GM12873 (cell line): ENCODE measurements around the gene LSR.

ENCODE experiments used
- TF ChIP-seq, protein P1 (sequence below): IDR thresholded peaks from 2 replicates; pipeline ENCODE4 v1.5.1; 2012; ENCODE audit warnings: low read depth, mild to moderate bottlenecking, moderate library complexity, low read length, control low read depth; ENCODE audit not compliant: insufficient read depth; ENCODE audit errors: missing control alignments

The LSR gene

DNA sequence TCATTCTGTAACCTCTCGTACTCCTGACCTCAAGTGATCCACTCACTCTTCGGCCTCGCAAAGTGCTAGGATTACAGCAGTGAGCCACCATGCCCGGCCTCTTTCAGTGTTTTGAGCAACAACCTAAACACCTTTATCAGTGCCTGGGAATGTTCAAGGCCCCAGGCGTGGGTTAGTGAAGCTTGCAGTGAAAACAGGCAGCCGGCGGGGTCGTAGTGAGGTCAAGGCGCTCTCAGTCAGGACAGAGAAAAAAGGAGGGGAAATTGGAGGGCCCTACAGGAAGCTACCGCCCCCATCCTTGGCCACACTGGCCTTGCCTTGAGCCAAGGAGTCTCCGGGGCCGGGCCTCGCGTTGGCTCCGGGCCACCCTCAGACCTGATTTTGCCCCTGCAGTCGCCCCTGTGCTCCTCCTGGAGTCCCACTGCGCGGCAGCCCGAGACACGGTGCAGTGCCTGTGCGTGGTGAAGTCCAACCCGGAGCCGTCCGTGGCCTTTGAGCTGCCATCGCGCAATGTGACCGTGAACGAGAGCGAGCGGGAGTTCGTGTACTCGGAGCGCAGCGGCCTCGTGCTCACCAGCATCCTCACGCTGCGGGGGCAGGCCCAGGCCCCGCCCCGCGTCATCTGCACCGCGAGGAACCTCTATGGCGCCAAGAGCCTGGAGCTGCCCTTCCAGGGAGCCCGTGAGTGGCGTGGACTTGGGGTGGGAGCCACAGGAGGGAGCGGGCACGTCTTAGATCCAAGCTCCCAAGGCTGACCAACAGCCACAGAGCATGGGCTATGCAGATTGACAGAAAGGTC lies 60.9 kb downstream of the LSR start:
- TF ChIP-seq, protein P1, sequence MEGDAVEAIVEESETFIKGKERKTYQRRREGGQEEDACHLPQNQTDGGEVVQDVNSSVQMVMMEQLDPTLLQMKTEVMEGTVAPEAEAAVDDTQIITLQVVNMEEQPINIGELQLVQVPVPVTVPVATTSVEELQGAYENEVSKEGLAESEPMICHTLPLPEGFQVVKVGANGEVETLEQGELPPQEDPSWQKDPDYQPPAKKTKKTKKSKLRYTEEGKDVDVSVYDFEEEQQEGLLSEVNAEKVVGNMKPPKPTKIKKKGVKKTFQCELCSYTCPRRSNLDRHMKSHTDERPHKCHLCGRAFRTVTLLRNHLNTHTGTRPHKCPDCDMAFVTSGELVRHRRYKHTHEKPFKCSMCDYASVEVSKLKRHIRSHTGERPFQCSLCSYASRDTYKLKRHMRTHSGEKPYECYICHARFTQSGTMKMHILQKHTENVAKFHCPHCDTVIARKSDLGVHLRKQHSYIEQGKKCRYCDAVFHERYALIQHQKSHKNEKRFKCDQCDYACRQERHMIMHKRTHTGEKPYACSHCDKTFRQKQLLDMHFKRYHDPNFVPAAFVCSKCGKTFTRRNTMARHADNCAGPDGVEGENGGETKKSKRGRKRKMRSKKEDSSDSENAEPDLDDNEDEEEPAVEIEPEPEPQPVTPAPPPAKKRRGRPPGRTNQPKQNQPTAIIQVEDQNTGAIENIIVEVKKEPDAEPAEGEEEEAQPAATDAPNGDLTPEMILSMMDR, result no peak

DNA sequence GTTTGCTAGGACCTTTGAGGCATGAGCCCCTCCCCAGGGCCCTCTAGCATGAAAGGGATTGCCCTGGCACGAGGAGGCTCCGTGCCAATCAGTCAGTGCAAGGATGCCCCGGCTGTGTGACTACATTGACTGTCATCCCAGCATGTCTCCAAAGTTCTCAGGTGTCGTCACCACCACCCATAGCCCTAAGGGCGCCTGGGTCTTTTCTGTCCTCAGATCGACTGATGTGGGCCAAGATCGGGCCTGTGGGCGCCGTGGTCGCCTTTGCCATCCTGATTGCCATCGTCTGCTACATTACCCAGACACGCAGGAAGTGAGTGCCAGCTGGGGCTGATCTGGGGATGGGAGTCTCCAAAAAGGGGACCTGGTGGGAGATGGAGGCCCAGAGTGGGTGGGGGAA lies 61.5 kb downstream of the LSR start:
- TF ChIP-seq, protein P1, result no peak

DNA sequence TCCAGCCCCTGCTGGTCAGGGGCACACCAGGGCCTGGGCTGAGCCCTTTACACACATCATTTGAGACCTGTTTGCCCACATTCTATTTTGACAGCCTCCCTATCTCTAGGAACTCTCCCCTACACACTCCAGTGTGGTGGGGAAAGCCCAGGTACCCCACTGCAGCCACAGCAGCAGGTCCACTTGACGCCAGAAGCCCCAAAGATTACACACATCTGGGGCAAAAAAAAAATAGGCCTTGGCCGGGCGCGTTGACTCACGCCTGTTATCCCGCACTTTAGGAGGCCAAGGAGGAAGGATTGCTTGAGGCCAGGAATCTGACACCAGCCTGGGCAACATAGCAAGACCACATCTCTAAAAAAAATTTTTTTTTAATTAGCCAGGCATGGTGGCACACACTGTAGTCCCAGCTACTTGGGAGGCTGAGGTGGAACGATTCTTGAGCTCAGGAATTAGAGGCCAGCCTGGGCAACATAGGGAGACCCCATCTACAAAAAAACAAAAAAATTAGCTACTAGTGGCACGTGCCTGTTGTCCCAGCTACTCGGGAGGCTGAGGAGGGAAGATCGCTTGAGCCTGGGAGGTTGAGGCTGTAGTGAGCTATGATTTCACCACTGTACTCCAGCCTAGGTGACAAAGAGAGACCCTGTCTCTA lies 62.1 kb downstream of the LSR start:
- TF ChIP-seq, protein P1, result no peak

DNA sequence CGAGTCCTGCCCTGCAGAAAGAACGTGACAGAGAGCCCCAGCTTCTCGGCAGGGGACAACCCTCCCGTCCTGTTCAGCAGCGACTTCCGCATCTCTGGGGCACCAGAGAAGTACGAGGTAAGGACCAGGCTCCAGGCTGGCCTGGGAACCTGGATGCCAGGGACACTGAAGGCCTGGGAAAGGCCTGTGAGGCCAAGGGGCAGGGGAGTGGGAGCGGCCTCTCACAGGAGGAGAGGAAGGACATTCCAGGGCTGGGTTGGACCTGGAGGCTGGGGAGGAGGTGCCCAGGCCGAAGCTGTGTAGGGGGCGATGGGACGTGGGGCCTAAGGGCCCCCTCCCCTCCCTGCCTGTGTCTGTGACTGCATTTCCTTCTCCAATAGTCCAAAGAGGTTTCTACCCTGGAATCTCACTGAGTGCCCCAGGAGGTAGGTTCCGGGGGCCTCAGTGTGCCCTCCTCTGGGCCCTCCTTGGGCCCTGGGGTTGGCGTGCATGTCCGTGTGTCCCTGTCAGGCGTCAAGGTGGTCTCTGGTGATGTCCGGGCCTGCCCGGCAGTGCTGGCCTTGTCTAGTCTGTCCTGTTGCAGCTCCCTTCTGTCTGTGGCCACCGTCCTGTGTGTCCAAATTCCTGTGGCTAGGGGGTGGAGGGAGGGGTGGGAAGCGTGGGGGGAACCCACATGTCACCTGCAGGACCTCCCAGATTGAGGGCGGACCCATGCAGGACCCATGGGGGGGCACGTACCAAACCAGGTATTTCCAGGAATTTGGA lies 63.3 kb downstream of the LSR start:
- TF ChIP-seq, protein P1, result no peak

DNA sequence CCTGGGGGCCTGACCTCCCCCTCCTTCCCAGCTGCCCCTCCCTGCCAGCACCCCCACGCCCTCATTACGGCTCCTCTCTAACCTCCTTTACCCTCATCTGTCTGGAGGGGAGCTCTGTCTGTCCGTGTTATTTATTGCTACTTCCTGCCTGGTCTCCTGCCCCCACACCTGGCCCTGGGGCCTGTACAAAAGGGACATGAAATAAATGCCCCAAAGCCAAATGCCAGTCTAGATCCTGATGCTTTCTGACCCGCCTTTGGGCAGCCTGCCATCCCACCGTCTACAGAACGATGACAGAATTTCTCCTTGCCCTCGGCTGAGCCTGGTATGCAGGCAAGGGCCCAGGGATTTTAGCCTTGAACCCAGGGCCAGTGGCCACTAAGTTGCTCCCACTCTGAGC lies 64.8 kb downstream of the LSR start:
- TF ChIP-seq, protein P1, result no peak

DNA sequence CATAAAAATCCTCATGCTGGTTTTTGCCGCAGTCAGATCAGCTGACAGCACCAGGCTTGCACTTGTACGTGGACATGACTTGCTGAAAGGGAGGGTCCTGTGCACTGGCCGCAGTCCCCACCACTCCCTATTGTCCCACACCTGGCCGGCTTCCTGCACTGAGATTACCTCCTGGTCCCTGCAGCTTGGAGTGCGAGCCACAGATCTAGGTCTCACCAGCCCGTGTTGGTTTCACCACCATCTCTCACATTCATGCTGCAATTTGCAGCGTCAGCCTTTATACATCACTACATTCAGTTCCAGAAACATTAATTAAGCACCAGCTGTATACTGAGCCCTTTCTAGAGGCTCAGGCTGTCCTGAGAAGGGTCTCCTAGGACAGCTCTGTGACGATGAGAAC lies 65.2 kb downstream of the LSR start:
- TF ChIP-seq, protein P1, result no peak
